Measurements from ENCODE around the gene PPFIBP1.
"Not testable (repeated sequence)": the region's sequence is repeated elsewhere in the genome, so short reads cannot be mapped to it uniquely, and the experiment has no call there.

PPFIBP1 gene

DNA sequence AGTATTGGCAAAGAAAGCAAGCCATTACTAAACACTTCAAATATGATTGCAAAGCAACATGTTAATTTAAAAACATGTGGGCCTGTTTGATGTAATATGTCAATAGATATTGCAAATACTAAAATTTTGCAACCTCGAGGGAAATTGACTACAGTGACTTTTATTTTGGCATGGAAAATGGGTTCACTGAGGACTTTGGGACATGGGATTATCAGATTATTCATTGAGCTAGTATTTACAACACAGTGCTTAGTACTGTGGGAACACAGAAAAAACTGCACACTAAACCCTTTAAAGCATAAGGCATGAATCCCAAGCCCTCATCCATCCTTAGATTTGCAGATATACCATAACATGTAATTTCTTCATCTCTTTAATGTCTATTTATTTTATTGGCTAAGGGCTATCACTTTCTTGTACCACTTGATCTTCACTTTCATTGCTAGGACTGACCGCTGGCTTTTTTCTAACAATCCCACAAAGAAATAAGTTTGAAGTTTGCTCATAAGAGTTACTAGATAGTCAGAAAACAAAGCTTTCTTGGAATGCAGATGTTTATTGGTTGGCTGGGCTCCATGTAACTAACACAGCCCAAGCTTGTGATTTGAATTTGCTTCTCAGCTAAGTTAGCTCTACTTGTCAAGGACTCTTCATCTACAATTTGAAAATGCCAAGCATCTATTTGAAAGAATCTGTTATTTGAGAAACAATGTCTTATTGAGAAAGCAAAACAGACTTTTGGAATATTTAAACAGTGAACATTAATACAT lies 48.7 kb downstream of the PPFIBP1 start:
- DNase-seq = no peak

GRCh38 chr12:27573972-27574371 lies 50.0 kb downstream of the PPFIBP1 start:
- no peak for DNase-seq

- DNase-seq = no peak
Measured at GRCh38 chr12:27575090-27575761, 51.2 kb downstream of the PPFIBP1 start.

- no peak for DNase-seq
Measured at GRCh38 chr12:27575762-27576118, 51.7 kb downstream of the PPFIBP1 start.

GRCh38 chr12:27576667-27577347 lies 52.8 kb downstream of the PPFIBP1 start:
- no peak for DNase-seq

DNA sequence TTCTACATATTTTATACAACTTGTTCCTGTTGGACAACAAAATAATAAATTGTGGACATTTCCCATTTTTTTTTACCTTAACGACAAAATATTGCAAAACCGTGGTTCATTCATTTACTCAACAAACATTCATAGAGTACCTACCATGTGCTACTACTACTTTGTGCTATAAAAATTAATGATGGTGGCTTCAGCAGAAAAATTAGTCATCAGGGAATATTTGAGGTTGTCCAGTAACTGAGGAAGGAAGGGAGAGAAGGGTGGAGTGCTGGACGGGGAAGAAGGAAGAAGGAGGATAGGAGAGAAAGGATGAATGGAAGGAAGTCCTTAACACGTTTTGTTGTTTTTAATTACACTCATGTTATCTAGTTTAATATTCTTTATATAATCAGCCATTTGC lies 53.7 kb downstream of the PPFIBP1 start:
- DNase-seq = no peak

DNA sequence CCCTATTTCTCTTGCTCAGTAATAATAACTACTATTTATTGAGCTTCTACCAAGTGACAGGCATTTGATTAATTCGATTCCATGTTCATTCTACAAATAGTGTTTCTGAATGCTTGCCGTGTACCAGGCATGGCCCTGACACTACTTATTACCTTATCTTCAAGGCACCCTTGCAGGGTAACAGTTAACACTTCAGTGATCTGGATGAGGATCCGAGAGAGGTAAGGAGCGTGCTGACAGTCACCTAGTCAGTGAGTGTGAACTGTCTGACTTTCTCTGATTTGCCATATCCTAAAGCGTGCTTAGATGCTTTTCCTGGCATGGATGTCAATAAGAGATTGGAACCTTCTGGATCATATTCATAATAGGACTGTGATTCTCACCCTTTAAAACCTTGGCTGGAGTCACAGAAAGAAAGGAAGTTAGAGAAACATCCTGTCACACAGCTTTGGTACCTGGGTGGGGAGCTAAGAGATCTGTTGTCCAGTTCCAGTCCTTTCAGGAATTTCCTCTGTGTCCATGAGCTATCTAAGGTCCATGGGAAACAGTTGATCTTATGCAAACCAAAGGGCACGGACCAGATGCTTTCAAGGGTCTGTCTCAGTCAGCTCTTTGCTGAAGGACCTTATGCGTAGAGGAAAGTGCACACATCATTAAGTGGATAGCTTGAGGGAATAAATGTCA lies 54.8 kb downstream of the PPFIBP1 start:
- no peak for DNase-seq

GRCh38 chr12:27580561-27581330 lies 56.7 kb downstream of the PPFIBP1 start:
- no peak for DNase-seq

- not testable (repeated sequence) for DNase-seq
Measured at GRCh38 chr12:27581331-27581671, 57.3 kb downstream of the PPFIBP1 start.

DNA sequence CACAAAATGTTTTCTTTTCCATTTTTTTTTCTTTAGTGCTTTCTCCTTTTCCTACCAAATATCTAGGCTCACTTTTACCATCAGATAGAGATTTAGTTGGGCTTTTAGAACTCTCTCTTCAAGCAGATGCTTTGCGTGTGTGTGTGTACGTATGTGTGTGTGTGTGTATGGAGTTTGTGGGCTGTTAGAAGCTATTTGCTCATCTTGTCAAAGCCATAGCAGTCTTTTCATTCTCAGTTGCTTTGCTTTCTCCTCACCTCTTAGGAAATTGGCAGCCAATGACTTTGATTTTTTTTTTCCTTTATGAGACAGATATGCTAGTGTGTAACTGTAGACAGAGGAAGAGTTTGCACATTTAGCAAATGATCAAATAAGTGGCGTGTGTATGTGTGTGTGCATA lies 57.8 kb downstream of the PPFIBP1 start:
- DNase-seq = not testable (repeated sequence)

GRCh38 chr12:27582445-27582844 lies 58.4 kb downstream of the PPFIBP1 start:
- not testable (repeated sequence) for DNase-seq

- no peak for DNase-seq
Measured at GRCh38 chr12:27583057-27583797, 59.2 kb downstream of the PPFIBP1 start.

- DNase-seq = no peak
Measured at GRCh38 chr12:27583981-27584380, 60.0 kb downstream of the PPFIBP1 start.

- no peak for DNase-seq
Measured at GRCh38 chr12:27585739-27586265, 61.8 kb downstream of the PPFIBP1 start.

GRCh38 chr12:27588075-27588730 lies 64.2 kb downstream of the PPFIBP1 start:
- not testable (repeated sequence) for DNase-seq

DNA sequence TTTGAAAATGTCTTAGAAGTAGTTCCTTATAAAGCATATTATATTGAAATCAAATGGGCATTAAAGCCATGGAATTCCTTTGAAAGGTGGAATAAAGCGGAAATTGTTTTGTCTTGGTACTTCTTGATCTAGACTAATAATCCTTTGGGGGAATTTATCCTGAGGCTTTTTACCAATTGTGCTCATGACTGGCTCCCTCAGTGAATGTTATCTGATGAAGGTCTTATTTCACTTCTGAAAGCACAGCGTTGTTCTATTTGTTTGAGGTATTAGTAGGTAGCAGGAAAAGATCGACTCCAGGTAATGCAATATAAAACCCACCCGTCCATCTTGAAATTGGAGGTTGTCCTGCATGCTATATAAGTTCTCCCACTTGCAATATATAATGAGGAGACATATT lies 64.8 kb downstream of the PPFIBP1 start:
- DNase-seq = no peak

DNA sequence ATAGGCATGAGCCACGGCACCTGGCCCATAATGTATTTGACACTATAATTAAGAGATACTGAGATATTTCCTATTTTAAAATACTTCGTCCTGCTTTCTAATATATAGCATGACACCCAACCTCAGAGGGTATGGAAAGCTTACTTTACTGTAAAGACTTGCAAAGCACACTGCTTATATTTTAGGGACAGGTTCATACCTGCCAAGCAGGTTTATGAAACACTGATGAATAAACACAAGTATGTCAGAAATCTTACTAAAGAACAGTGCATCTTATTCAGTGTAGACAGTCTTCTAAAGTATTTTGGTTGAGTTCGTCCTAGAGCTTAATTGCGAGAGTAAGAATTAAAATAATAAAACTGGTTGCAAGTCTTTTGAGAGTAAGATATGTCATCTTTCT lies 65.4 kb downstream of the PPFIBP1 start:
- no peak for DNase-seq

GRCh38 chr12:27591698-27592097 lies 67.7 kb downstream of the PPFIBP1 start:
- not testable (repeated sequence) for DNase-seq

- no peak for DNase-seq
Measured at GRCh38 chr12:27592548-27592947, 68.5 kb downstream of the PPFIBP1 start.

GRCh38 chr12:27593266-27593665 lies 69.3 kb downstream of the PPFIBP1 start:
- DNase-seq = no peak

DNA sequence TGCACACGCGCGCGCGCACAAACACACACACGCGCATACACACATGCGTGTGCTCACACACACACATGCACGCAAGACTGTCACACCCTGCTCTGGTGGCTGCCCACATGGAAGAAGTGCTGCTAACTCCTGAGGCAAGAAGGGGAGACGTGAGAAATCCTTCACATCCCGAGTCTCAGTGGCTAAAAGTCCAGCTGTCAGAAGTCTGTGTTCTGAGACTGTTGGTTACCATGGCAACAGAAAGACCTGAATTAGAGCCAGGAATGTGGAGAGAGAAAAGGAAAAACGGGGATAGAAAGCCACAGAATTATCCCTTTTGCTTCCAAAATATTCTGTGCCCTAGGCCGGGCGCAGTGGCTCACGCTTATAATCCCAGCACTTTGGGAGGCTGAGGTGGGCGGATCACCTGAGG lies 71.2 kb downstream of the PPFIBP1 start:
- DNase-seq = no peak
